ENCODE results near the gene RSPH3. TPM values are rescaled to one million over a fixed set of nuclear protein-coding genes. Genes with fewer than 3 reads are reported as not detected.

RSPH3 gene
- total RNA-seq, 1 experiment from 2014 or later: 24.7 TPM

DNA sequence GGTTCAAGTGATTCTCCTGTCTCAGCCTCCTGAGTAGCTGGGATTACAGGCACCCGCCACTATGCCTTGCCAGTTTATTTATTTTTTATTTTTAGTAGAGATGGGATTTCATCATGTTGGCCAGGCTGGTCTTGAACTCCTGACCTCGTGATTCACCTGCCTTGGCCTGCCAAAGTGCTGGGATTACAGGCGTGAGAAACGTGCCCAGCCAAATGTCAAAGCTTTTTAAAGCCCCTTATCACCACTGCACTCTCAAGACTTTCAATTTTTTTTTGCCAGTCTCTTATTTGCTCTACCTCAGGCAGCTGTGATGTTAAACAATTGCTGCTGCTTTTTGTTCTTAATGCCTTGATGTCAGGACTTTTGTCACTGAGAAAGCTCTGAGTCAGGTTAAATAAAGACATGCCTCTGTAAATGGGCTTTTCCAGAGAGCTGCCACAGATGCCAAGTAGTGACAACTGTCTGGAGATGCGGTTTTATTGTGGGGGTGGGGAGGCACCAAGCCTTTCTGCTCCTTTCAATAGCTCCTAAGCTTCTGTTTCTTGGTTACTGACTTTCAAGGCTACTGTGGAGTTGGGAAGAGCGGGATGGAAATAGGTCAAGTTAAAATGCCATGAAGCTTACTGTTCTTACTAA lies 29.2 kb downstream of the RSPH3 start:
- POLR2A ChIA-PET: interaction anchor here (1.2 kb wide), 2 partner anchors 101 to 133 kb away, joined by 3 to 4 read pairs; no protein-coding TSS in a partner anchor
- H3K4me1 ChIP-seq (ENCODE audit: control insufficient read depth in 1 of 2, insufficient read depth in 2 of 2, low read length in 2 of 2): peaks cover 0 to 20% of the 10 kb centered on the region in 2 experiments; a peak in 2 of 4 replicates
- BruUV-seq (replicated peaks): no TSS peak
- no peak overlapping the region for H3K4me3 ChIP-seq (replicated peaks in 1 of 2; ENCODE audit: low read depth in 1 of 2, low read length in 2 of 2)
- ATAC-seq: no peak
- H3K79me2 ChIP-seq (ENCODE audit: insufficient read depth, low read length): peaks cover 42% of the 10 kb centered on the region
- no peaks in the 10 kb centered on the region for H3K27me3 ChIP-seq (ENCODE audit: insufficient read depth, low read length)
- no peak overlapping the region for H3K9ac ChIP-seq (ENCODE audit: low read length)
- intact Hi-C loops (cut with micrococcal nuclease): loop anchor here (5.0 to 10.0 kb wide), 2 partner anchors 103 to 746 kb away; no protein-coding TSS in a partner anchor
- CTCF ChIA-PET: no interaction called here
- peaks cover 8 to 13% of the 10 kb centered on the region in 2 experiments; a peak in 3 of 4 replicates for H3K9me3 ChIP-seq (ENCODE audit: control insufficient read depth in 1 of 2, insufficient read depth in 1 of 2, low read depth in 1 of 2, low read length in 2 of 2)
- H3K27ac ChIP-seq (ENCODE audit: low read depth, low read length): no peak overlapping the region
- no peak overlapping the region for H3K4me2 ChIP-seq (ENCODE audit: low read length)
- DNase-seq (ENCODE audit: low read depth, low spot score): no peak
- no peaks in the 10 kb centered on the region for H4K20me1 ChIP-seq (ENCODE audit: insufficient read depth)
- RAD21 ChIA-PET (ENCODE audit: low non-redundant PET in 1 of 2, low total read pairs in 2 of 2, uncharacterized antibody in 2 of 2, unreplicated experiment in 2 of 2): no interaction called here
- peaks cover 2 to 44% of the 10 kb centered on the region in 2 experiments; a peak in 2 of 4 replicates for H3K36me3 ChIP-seq (ENCODE audit: control insufficient read depth in 1 of 2, insufficient read depth in 2 of 2, low read length in 2 of 2)
- no peak overlapping the region for H2AFZ ChIP-seq (ENCODE audit: low read depth, low read length, poor library complexity, severe bottlenecking)
- TF ChIP-seq, protein P1, sequence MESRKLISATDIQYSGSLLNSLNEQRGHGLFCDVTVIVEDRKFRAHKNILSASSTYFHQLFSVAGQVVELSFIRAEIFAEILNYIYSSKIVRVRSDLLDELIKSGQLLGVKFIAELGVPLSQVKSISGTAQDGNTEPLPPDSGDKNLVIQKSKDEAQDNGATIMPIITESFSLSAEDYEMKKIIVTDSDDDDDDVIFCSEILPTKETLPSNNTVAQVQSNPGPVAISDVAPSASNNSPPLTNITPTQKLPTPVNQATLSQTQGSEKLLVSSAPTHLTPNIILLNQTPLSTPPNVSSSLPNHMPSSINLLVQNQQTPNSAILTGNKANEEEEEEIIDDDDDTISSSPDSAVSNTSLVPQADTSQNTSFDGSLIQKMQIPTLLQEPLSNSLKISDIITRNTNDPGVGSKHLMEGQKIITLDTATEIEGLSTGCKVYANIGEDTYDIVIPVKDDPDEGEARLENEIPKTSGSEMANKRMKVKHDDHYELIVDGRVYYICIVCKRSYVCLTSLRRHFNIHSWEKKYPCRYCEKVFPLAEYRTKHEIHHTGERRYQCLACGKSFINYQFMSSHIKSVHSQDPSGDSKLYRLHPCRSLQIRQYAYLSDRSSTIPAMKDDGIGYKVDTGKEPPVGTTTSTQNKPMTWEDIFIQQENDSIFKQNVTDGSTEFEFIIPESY (IDR thresholded peaks at IDR 0.05; ENCODE audit: extremely low read depth, insufficient replicate concordance, low read length): no peak
- no peak for TF ChIP-seq EGR1 (IDR thresholded peaks at IDR 0.05; ENCODE audit: low read depth)
- no peak for TF ChIP-seq CEBPB (IDR thresholded peaks at IDR 0.05; ENCODE audit: low read depth)
- TF ChIP-seq ZFX (IDR thresholded peaks at IDR 0.05): no peak
- TF ChIP-seq POLR2A (IDR thresholded peaks at IDR 0.05; ENCODE audit: borderline replicate concordance, extremely low read depth, insufficient read depth, insufficient read length): no peak
- TF ChIP-seq RAD21 (IDR thresholded peaks at IDR 0.05; ENCODE audit: low read depth): no peak
- TF ChIP-seq, protein P2, sequence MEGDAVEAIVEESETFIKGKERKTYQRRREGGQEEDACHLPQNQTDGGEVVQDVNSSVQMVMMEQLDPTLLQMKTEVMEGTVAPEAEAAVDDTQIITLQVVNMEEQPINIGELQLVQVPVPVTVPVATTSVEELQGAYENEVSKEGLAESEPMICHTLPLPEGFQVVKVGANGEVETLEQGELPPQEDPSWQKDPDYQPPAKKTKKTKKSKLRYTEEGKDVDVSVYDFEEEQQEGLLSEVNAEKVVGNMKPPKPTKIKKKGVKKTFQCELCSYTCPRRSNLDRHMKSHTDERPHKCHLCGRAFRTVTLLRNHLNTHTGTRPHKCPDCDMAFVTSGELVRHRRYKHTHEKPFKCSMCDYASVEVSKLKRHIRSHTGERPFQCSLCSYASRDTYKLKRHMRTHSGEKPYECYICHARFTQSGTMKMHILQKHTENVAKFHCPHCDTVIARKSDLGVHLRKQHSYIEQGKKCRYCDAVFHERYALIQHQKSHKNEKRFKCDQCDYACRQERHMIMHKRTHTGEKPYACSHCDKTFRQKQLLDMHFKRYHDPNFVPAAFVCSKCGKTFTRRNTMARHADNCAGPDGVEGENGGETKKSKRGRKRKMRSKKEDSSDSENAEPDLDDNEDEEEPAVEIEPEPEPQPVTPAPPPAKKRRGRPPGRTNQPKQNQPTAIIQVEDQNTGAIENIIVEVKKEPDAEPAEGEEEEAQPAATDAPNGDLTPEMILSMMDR (IDR thresholded peaks at IDR 0.05 in 2 of 3, conservative IDR thresholded peaks at IDR 0.05 in 1 of 3; ENCODE audit: borderline replicate concordance in 1 of 3, insufficient read depth in 1 of 3, low read depth in 2 of 3, low read length in 2 of 3): no peak
- no peak for TF ChIP-seq POLR2AphosphoS5 (IDR thresholded peaks at IDR 0.05; ENCODE audit: low read depth, low read length)
- no peak for TF ChIP-seq ELF1 (IDR thresholded peaks at IDR 0.05; ENCODE audit: borderline replicate concordance, low read depth)
- TF ChIP-seq, protein P3, sequence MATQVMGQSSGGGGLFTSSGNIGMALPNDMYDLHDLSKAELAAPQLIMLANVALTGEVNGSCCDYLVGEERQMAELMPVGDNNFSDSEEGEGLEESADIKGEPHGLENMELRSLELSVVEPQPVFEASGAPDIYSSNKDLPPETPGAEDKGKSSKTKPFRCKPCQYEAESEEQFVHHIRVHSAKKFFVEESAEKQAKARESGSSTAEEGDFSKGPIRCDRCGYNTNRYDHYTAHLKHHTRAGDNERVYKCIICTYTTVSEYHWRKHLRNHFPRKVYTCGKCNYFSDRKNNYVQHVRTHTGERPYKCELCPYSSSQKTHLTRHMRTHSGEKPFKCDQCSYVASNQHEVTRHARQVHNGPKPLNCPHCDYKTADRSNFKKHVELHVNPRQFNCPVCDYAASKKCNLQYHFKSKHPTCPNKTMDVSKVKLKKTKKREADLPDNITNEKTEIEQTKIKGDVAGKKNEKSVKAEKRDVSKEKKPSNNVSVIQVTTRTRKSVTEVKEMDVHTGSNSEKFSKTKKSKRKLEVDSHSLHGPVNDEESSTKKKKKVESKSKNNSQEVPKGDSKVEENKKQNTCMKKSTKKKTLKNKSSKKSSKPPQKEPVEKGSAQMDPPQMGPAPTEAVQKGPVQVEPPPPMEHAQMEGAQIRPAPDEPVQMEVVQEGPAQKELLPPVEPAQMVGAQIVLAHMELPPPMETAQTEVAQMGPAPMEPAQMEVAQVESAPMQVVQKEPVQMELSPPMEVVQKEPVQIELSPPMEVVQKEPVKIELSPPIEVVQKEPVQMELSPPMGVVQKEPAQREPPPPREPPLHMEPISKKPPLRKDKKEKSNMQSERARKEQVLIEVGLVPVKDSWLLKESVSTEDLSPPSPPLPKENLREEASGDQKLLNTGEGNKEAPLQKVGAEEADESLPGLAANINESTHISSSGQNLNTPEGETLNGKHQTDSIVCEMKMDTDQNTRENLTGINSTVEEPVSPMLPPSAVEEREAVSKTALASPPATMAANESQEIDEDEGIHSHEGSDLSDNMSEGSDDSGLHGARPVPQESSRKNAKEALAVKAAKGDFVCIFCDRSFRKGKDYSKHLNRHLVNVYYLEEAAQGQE (IDR thresholded peaks at IDR 0.05; ENCODE audit: low read depth): no peak
- no peak for TF ChIP-seq TCF7L2 (IDR thresholded peaks at IDR 0.05; ENCODE audit: borderline replicate concordance, extremely low read depth, insufficient read depth, insufficient read length)
- no peak for TF ChIP-seq SIN3A (IDR thresholded peaks at IDR 0.05; ENCODE audit: low read depth)
- TF ChIP-seq EZH2phosphoT487 (IDR thresholded peaks at IDR 0.05; ENCODE audit: borderline replicate concordance): no peak
- H3K9me2 ChIP-seq (ENCODE audit: insufficient read depth): no peaks in the 10 kb centered on the region

Data from HCT116 (cell line).